Activated naive CD8-positive, alpha-beta T cell treated with anti-CD3 and anti-CD28 coated beads, Interleukin-2, amount 50 U/mL, for 24 hours (primary cell): ENCODE results near the gene DVL1.
A peak's percentile ranks its signal among the peaks of the same experiment; 100 is the strongest.
"Not testable (repeated sequence)": the region's sequence is repeated elsewhere in the genome, so short reads cannot be mapped to it uniquely, and the experiment has no call there.

Source experiments
- ATAC-seq: fragments of 150-1000 bp; cut with Tn5 transposase; one replicate; pipeline ENCODE4 v1.10.0; 2021
- DNase-seq: peaks from one replicate; pipeline ENCODE4 v3.0.0; 2021
- H3K27ac Mint-ChIP-seq: one replicate; pipeline ENCODE4 v1.8.0; 2021; ENCODE audit warnings: mild to moderate bottlenecking, mixed read lengths
- H3K27me3 Mint-ChIP-seq: one replicate; pipeline ENCODE4 v1.8.0; 2021; ENCODE audit warnings: mixed read lengths
- H3K36me3 Mint-ChIP-seq: one replicate; pipeline ENCODE4 v1.8.0; 2021; ENCODE audit warnings: low read depth, mixed read lengths
- H3K4me1 Mint-ChIP-seq: one replicate; pipeline ENCODE4 v1.8.0; 2021; ENCODE audit warnings: mixed read lengths
- H3K4me3 Mint-ChIP-seq: one replicate; pipeline ENCODE4 v1.8.0; 2021; ENCODE audit warnings: mild to moderate bottlenecking, moderate library complexity, mixed read lengths
- H3K9me3 Mint-ChIP-seq: one replicate; pipeline ENCODE4 v1.8.0; 2021; ENCODE audit warnings: mixed read lengths

Gene DVL1

DNA sequence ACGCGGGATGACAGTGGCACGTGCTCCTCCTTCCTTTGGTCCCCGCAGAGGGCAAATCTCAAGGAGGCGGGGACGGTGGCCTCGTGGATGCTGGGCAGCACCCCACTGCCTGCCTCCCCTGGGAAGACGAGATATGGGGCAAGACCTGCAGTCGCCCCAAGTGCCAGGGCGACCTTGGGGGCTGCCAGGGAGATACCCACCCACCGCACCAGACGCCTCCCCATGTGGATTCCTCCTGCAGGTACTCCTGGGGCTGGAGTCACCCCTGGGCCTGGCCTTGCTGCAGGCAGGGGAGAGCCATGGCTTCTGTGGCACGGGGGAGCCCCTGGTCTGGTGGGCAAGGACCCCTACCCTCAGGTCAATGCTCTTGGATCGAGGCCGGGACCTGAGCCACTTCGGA, 31.6 kb upstream of the DVL1 start:
- Mint-ChIP-seq H3K4me3 (no peak overlapping the region), H3K4me1 (peaks cover 2% of the 10 kb centered on the region), H3K36me3 (peaks cover 3% of the 10 kb centered on the region), H3K27me3 (no peaks in the 10 kb centered on the region), H3K9me3 (no peaks in the 10 kb centered on the region), H3K27ac (no peak overlapping the region)
- no peak for ATAC-seq
- DNase-seq, result no peak

DNA sequence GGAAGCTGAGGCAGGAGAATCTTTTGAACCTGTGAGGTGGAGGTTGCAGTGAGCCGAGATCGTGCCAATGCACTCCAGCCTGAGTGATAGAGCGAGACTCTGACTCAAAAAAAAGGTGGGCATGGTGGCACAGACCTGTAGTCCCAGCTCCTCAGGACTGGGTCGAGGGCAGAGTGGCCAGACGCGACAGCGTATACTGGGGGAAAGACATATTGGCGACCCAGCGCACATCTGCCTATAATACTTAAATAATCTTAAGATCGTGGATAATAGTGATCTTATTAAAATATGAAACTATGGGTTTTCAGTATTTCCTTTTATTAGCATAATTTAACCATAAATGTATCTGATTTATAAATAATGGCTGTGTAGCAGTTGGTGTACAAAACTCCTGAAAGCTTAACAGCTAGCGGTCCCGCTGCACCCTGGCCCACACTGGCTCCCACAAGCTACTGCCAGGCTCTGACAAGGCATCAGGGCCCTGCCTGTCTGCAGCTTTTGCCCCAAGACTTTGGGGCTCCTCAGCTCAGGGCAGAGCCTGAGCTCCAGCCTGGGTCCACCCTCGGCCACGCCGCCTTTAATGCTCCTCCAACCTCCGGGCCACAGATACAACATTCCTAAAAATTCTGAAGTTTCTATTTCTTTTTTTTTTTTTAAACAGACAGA, 28.5 kb upstream of the DVL1 start:
- ATAC-seq (no peak), DNase-seq (no peak)
- H3K36me3 Mint-ChIP-seq, result peaks cover 2% of the 10 kb centered on the region
- no peaks in the 10 kb centered on the region for H3K27me3 Mint-ChIP-seq
- H3K4me1 Mint-ChIP-seq, result peaks cover 20% of the 10 kb centered on the region
- H3K9me3 Mint-ChIP-seq, result no peaks in the 10 kb centered on the region
- no peak overlapping the region for H3K27ac Mint-ChIP-seq
- H3K4me3 Mint-ChIP-seq, result no peak overlapping the region

DNA sequence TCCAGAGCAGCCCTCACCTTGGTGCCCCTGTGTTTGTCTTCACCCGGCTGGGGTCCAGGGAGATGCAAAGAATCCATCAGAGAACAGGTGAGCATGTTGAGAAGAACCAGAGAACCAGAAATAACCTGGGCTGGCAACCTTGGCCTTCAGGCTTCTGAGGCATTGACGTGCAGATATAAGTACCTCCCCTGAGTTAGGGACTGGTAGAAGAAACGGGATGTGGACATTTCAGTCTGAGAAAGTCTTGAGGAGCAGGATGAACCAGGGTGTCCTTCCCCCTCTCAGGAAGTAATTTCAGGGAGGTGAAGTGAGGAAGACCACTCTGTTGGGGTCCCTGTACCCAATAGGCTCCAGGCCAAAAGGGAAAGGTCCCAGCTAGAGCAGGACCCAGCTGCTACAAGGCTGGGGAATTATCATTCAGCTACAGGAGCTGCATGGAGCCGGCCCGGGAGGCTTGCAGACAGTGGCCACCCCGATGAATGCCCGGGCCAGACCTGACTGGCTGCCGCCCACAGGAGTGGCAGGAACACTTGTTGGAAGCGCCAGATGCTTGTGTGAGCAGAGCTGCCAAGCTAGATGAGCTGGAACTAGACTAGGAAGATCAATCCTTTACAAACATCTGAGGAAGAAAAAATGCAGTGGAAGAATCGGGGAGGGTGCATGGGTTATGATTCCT, 27.5 kb upstream of the DVL1 start:
- H3K27ac Mint-ChIP-seq, result no peak overlapping the region

DNA sequence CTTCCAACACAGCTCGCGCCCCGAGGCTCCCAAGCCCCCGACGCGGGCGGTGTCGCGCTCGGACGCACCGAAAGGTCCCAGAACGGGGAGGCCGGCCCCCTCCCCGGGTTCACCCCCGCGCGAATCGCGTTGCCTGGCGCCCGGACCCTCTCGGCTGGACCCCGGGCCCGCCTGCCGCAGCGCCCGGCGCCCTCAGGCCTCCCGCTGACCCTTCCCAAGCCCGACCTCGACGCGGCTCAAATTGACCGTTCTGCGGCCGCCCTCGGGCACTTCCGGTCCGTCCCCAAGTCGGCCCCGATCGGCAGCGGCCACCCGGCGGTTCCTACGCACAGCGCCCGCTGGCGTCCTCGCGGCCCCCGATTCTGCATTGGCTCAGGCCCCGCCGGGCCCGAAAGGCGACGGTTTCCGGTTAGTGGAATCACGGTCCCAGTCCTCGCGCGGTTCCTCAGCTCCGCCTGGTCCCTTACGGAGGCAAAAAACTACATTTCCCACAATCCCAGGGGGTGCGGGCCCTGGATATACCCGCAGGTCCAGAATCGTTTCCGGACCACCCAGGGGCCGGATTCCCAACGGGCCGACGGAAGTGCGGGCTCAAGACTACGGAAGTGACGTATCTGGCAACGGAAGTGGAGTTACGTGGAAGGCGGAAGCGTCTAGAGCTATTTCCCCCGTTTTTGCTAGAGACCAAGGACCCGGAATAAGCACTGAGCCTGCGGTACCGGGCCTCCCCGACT, 25.9 kb upstream of the DVL1 start, which contains the start of gene AURKAIP1:
AURKAIP1 (minus strand) TSS at position 279 of the 734 bp plus-strand sequence. CDS start 451 bp downstream, outside the sequence.
- Mint-ChIP-seq H3K27me3 (no peaks in the 10 kb centered on the region), H3K9me3 (no peaks in the 10 kb centered on the region), H3K36me3 (peaks cover 2% of the 10 kb centered on the region), H3K4me1 (peaks cover 34% of the 10 kb centered on the region), H3K4me3 (peak within 1 kb of the TSS; percentile 85), H3K27ac (peak within 1 kb of the TSS; percentile 90)
- peak; percentile 97 for ATAC-seq
- peak; percentile 95 for DNase-seq

More for the DNA sequence above, 27.5 kb upstream of the DVL1 start:
- Mint-ChIP-seq H3K4me1 (peaks cover 26% of the 10 kb centered on the region), H3K9me3 (no peaks in the 10 kb centered on the region), H3K36me3 (peaks cover 2% of the 10 kb centered on the region), H3K27me3 (no peaks in the 10 kb centered on the region), H3K4me3 (peak overlapping the region; percentile 85)
- ATAC-seq (no peak), DNase-seq (no peak)

DNA sequence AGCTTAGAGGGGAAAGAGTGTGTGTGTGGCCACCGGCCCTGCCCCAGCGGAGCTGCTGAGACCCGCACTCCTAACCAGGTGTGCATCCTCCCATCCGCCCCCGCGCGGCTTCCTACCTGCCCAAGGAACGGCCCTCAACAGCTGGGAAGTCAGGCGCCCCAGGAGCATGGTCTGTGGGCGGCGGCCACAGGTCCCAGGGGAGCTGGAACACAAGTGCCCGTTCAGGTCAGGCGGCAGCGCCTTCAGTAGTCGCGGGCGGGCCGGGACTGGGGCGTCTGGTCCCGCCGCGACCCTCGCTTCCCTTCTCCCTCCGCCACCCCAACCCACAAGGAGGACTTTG, 25.3 kb upstream of the DVL1 start:
- ATAC-seq (no peak), DNase-seq (peak; percentile 23)
- H3K36me3 Mint-ChIP-seq, result peaks cover 2% of the 10 kb centered on the region
- H3K27ac Mint-ChIP-seq, result peak overlapping the region; percentile 90
- no peaks in the 10 kb centered on the region for H3K9me3 Mint-ChIP-seq
- H3K27me3 Mint-ChIP-seq, result no peaks in the 10 kb centered on the region
- peaks cover 36% of the 10 kb centered on the region for H3K4me1 Mint-ChIP-seq
- H3K4me3 Mint-ChIP-seq, result peak overlapping the region; percentile 85

DNA sequence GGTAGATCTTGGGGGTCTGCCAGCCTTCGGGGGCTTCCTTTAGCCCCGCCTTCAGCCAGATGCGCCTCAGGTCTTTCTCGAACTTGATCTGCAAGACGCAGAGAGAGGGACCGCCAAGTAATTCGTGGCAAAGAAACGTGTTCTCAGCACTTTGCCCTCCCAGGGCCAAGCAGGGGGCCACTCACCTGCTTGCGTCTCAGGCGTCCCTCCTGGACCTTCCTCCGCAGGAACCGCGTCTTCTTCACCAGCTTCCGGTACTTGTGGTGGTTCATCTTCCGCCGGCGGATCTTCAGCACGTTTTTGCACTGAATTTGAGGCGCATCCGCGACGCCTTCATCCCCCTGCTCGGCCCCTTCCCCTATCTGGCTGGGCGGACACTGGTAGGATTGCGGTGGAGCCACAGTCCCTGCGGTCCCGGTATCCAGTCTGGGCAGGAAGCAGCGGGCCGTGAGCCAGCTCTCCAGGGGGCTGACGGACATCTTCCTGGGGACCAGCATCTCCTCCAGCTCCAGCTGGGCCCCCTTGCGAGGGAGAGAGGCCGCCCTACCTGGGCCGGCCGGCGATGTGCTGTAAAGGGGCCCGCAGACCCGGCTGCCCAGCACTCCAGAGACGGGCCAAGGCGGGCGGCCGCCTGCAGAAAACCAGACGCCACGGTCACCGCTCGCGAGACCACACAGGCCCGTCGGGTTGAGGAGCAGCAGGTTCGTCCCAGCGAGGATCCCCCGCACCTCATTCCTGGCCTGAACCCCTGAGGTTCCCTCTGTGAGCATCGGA, 24.8 kb upstream of the DVL1 start:
- Mint-ChIP-seq H3K36me3 (peaks cover 2% of the 10 kb centered on the region), H3K9me3 (no peaks in the 10 kb centered on the region), H3K27me3 (no peaks in the 10 kb centered on the region), H3K4me1 (peaks cover 36% of the 10 kb centered on the region), H3K27ac (peak overlapping the region; percentile 90), H3K4me3 (peak overlapping the region; percentile 85)
- no peak for ATAC-seq
- DNase-seq, result no peak

DNA sequence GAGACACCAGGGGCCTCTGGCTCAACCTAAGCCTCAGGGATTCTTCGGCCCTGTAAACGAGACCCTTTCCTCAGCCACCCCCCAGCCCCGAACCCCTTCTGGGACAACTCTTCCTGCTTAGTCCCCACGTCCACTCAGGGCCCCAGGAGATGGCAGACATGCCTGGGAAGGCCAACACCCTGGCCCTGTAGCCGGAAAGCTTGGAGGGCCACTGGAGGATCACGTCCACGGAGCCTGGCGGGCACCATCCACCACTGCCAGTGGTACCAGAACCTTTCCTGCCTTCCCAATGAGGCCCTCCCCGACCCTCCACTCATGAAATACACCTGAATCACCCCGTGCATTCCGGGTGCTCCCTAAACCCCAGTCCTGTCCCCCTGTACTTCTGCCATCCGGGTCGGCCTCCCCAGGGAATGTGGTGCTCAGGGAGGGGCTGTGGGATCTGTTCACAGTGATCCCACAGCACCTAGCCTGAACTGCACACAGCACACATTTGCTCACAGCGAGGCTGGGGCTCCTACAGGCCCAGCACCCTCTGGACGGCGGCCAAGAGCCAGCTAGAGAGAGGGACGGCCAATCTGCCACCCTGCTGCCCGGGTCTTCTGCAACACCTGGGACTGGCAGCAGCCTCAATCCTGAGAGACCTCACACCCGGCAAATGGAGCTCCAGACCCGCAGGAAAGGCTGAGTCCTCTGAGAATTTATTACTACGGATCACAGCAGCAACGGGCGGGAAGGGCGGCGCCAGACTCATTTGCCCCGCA, 24.0 kb upstream of the DVL1 start:
- Mint-ChIP-seq H3K4me3 (peak overlapping the region; percentile 85), H3K36me3 (peaks cover 2% of the 10 kb centered on the region), H3K27ac (peak overlapping the region; percentile 64), H3K27me3 (no peaks in the 10 kb centered on the region), H3K4me1 (peaks cover 36% of the 10 kb centered on the region), H3K9me3 (no peaks in the 10 kb centered on the region)
- DNase-seq (no peak), ATAC-seq (no peak)

DNA sequence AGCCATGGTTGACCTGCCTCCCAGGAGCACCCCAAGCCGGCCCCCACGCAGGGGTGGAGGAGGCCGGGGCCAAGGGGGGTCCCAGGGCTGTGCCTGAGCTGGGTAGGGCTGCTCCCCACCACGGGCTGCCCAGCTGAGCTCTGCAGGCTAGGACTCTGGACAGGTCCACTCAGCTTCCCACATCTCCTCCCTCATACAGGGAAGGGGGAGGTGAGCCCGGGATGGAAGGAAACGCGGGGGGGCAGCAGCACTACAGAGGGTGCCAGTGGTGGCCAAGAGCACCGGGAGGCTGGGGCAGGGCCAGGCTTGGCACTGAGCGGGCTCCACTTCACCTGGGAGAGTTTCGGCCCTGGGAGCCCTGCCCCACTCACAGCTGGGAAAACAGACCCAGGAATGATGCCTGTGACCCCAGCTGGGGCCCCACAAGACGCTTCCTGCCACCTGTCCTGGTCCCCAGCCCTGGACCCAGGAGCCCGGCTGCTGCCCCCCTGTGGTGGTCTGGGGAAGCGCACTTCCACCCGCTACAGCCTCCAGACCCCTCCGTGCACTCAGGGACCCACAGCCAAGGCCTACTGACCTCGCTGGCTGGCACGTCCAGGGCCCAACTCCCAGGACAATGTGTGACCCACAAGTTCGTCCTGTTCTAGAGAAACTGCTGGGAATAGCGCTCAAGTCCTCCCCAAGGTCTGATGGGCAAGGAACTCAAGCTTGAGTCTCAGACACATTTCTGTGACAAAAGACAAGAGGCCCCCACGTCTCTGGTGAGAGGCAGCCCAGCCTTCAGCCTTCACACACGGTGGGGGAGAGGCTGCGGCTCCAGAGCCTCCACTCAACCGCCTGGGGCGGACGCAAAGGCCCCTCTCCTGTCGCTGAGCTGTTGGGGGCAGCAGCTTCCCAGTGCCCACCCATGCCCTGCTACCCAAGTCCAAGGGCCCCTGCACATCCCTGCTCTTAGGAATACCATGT, 22.8 kb upstream of the DVL1 start:
- H3K4me1 Mint-ChIP-seq, result peaks cover 36% of the 10 kb centered on the region
- H3K4me3 Mint-ChIP-seq, result peak overlapping the region; percentile 51
- peak; percentile 35 for ATAC-seq
- no peaks in the 10 kb centered on the region for H3K9me3 Mint-ChIP-seq
- H3K27me3 Mint-ChIP-seq, result no peaks in the 10 kb centered on the region
- H3K27ac Mint-ChIP-seq, result peak overlapping the region; percentile 29
- peaks cover 2% of the 10 kb centered on the region for H3K36me3 Mint-ChIP-seq
- DNase-seq, result peak; percentile 90

DNA sequence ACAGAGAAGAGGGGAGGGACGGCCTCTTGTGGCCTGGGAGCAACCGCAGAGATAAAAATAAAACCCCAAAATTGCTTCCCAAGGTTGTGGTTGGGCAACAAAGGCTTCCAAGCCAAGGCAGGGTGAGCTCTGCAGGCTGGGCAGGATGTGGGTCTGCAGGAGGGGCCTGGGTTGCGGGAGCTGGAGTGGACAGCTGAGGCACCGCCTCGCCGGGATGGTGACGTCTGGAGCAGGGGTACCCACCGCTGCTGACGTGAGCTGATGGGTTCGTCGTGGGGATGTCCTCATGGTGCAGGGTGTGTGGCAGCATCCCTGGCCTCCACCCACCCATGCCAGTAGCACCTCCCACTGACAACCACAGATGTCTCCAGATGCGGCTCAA, 22.1 kb upstream of the DVL1 start:
- peak overlapping the region; percentile 6 for H3K4me3 Mint-ChIP-seq
- DNase-seq (peak; percentile 54), ATAC-seq (peak; percentile 5)
- no peaks in the 10 kb centered on the region for H3K9me3 Mint-ChIP-seq
- H3K4me1 Mint-ChIP-seq, result peaks cover 36% of the 10 kb centered on the region
- no peaks in the 10 kb centered on the region for H3K27me3 Mint-ChIP-seq
- H3K27ac Mint-ChIP-seq, result no peak overlapping the region
- H3K36me3 Mint-ChIP-seq, result peaks cover 2% of the 10 kb centered on the region

DNA sequence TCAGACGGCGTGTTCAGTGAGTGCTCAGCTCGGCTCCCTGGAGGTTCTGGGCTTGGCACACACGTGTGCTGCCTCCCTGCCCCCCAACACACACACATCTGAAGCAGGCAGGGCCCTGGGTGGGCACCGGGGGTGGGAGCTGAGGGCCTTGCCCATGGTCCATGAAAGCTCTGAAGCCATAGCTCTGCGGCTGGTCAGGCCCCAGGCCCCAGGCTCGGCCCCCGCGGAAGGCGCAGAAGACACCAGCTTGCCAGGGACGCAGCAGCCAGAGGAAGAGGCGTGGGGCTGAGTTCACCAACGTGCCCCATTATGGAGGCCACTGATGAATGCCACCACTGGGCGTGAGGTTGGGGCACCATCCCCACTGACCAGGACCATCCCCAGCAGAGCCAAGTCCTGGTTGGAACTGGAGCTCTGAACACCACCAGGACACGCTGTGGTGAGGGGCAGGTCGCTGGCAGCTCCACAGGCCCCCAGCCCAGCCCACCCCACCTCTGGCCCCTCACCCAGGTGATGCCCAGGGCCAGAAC, 21.6 kb upstream of the DVL1 start:
- Mint-ChIP-seq H3K4me1 (peaks cover 33% of the 10 kb centered on the region), H3K4me3 (no peak overlapping the region), H3K27ac (no peak overlapping the region)

DNA sequence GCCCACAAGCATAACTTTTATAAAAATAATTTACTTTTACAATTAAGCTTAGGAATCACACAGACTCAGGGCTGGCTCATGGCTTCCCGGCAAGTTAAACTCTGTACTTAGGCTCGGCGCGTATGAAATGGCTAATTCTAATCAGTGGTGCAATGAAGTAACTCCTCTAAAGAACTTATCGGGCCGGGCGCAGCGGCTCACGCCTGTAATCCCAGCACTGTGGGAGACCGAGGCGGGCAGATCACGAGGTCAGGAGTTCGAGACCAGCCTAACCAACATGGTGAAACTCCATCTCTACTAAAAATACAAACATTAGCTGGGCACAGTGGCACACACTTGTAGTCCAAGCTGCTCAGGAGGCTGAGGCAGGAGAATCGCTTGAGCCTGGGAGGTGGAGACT, 20.9 kb upstream of the DVL1 start:
- H3K27me3 Mint-ChIP-seq, H3K36me3 Mint-ChIP-seq, ATAC-seq, H3K9me3 Mint-ChIP-seq, DNase-seq, H3K27ac Mint-ChIP-seq, H3K4me3 Mint-ChIP-seq: not testable (repeated sequence)
- H3K4me1 Mint-ChIP-seq, result peaks cover 30% of the 10 kb centered on the region

More for the DNA sequence above, 21.6 kb upstream of the DVL1 start:
- DNase-seq, result no peak
- peaks cover 2% of the 10 kb centered on the region for H3K36me3 Mint-ChIP-seq
- H3K9me3 Mint-ChIP-seq, result no peaks in the 10 kb centered on the region
- ATAC-seq, result no peak
- no peaks in the 10 kb centered on the region for H3K27me3 Mint-ChIP-seq

DNA sequence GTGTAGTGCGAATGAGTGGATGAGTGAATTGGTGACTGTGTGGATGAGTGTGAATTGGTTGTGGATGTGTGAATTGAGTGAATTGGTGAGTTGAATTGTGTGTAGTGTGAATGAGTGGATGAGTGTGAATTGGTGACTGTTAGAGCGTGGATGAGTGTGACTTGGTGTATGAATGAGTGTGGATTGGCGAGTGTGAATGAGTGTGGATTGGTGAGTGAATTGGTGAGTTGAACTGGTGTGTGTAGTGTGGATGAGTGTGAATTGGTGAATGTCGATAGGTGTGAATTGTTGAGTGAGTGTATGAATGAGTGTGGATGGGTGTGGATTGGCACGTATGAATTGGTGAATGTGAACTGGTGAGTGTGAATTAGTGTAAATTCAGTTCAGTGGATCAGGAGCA, 18.1 kb upstream of the DVL1 start:
- no peak overlapping the region for H3K27ac Mint-ChIP-seq
- ATAC-seq, result no peak
- H3K27me3 Mint-ChIP-seq, result no peaks in the 10 kb centered on the region
- no peaks in the 10 kb centered on the region for H3K9me3 Mint-ChIP-seq
- H3K4me3 Mint-ChIP-seq, result no peak overlapping the region
- no peaks in the 10 kb centered on the region for H3K36me3 Mint-ChIP-seq
- peaks cover 16% of the 10 kb centered on the region for H3K4me1 Mint-ChIP-seq
- DNase-seq, result no peak

DNA sequence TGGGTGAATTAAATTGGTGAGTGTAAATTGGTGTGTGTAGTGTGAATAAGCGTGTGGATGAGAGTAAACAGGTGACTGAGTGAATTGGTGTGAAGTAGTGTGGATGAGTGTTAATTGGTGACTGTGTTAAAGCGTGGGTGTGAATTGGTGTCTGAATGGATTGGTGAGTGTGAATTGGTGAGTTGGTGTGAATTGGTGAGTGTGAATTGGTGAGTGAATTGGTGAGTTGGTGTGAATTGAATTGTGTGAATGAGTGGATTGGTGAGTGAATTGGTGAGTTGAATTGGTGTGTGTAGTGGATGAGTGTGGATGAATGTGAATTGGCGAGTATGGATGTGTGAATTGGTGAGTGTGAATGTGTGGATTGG, 17.5 kb upstream of the DVL1 start:
- H3K9me3 Mint-ChIP-seq, result no peaks in the 10 kb centered on the region
- H3K27ac Mint-ChIP-seq, result no peak overlapping the region
- no peaks in the 10 kb centered on the region for H3K27me3 Mint-ChIP-seq
- H3K4me3 Mint-ChIP-seq, result no peak overlapping the region
- DNase-seq (no peak), ATAC-seq (no peak)
- H3K4me1 Mint-ChIP-seq, result peaks cover 9% of the 10 kb centered on the region
- no peaks in the 10 kb centered on the region for H3K36me3 Mint-ChIP-seq
